ENCODE measurements around the gene ELK3.

Gene ELK3

GRCh38 chr12:96215919-96216273 lies 21.7 kb downstream of the ELK3 start:
- no peak for TF ChIP-seq POLR2AphosphoS5 (IDR thresholded peaks at IDR 0.05; ENCODE audit: low read depth, low read length)
- TF ChIP-seq TAF1 (IDR thresholded peaks at IDR 0.05; ENCODE audit: borderline replicate concordance, low read depth, low read length): no peak
- TF ChIP-seq POLR2A (IDR thresholded peaks at IDR 0.05; ENCODE audit: low read depth, low read length): no peak
- FAIRE-seq (no peak), DNase-seq (ENCODE audit: insufficient read length) (no peak)

- FAIRE-seq: no peak
- no peak for DNase-seq (ENCODE audit: insufficient read length)
- TF ChIP-seq POLR2AphosphoS5 (IDR thresholded peaks at IDR 0.05; ENCODE audit: low read depth, low read length) (no peak), POLR2A (IDR thresholded peaks at IDR 0.05; ENCODE audit: low read depth, low read length) (no peak), TAF1 (IDR thresholded peaks at IDR 0.05; ENCODE audit: borderline replicate concordance, low read depth, low read length) (no peak)
Observed at GRCh38 chr12:96218989-96219678, 25.0 kb downstream of the ELK3 start.

GRCh38 chr12:96219700-96220206 lies 25.6 kb downstream of the ELK3 start:
- no peak for DNase-seq (ENCODE audit: insufficient read length)
- no peak for FAIRE-seq
- TF ChIP-seq TAF1 (IDR thresholded peaks at IDR 0.05; ENCODE audit: borderline replicate concordance, low read depth, low read length) (no peak), POLR2A (IDR thresholded peaks at IDR 0.05; ENCODE audit: low read depth, low read length) (no peak), POLR2AphosphoS5 (IDR thresholded peaks at IDR 0.05; ENCODE audit: low read depth, low read length) (no peak)

DNA sequence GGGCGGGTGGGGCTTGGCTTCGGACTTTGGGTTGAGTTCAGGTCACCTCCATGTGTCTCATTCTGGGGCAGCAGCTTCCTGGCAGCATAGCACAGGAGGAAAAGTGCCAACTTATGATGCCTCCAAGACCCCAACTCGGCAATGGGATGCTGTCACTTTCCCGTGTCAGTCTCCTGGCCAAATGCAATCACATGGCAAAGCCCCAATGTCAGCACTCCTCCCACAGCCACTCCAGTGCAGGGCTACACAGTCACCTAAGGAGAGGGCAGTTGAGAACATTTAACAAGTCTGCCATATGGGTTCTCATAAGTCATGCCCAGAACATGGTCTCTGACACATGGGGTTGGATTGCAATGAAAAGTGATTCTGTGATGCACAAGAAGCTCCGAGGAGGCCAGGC lies 26.7 kb downstream of the ELK3 start:
- TF ChIP-seq TAF1 (IDR thresholded peaks at IDR 0.05; ENCODE audit: borderline replicate concordance, low read depth, low read length) (no peak), POLR2A (IDR thresholded peaks at IDR 0.05; ENCODE audit: low read depth, low read length) (no peak), POLR2AphosphoS5 (IDR thresholded peaks at IDR 0.05; ENCODE audit: low read depth, low read length) (no peak)
- FAIRE-seq: no peak
- DNase-seq (ENCODE audit: insufficient read length): no peak

GRCh38 chr12:96221391-96221790 lies 27.2 kb downstream of the ELK3 start:
- DNase-seq (ENCODE audit: insufficient read length) (no peak), FAIRE-seq (no peak)
- TF ChIP-seq POLR2AphosphoS5 (IDR thresholded peaks at IDR 0.05; ENCODE audit: low read depth, low read length) (no peak), TAF1 (IDR thresholded peaks at IDR 0.05; ENCODE audit: borderline replicate concordance, low read depth, low read length) (no peak), POLR2A (IDR thresholded peaks at IDR 0.05; ENCODE audit: low read depth, low read length) (no peak)

- no peak for TF ChIP-seq POLR2A (IDR thresholded peaks at IDR 0.05; ENCODE audit: low read depth, low read length)
- TF ChIP-seq POLR2AphosphoS5 (IDR thresholded peaks at IDR 0.05; ENCODE audit: low read depth, low read length): no peak
- no peak for TF ChIP-seq TAF1 (IDR thresholded peaks at IDR 0.05; ENCODE audit: borderline replicate concordance, low read depth, low read length)
- FAIRE-seq (no peak), DNase-seq (ENCODE audit: insufficient read length) (no peak)
Observed at GRCh38 chr12:96223411-96224218, 29.4 kb downstream of the ELK3 start.

- DNase-seq (ENCODE audit: insufficient read length) (no peak), FAIRE-seq (no peak)
- no peak for TF ChIP-seq POLR2AphosphoS5 (IDR thresholded peaks at IDR 0.05; ENCODE audit: low read depth, low read length)
- TF ChIP-seq POLR2A (IDR thresholded peaks at IDR 0.05; ENCODE audit: low read depth, low read length): no peak
- no peak for TF ChIP-seq TAF1 (IDR thresholded peaks at IDR 0.05; ENCODE audit: borderline replicate concordance, low read depth, low read length)
Observed at GRCh38 chr12:96224219-96224615, 30.0 kb downstream of the ELK3 start.

GRCh38 chr12:96225044-96225855 lies 31.1 kb downstream of the ELK3 start:
- FAIRE-seq: no peak
- DNase-seq (ENCODE audit: insufficient read length): no peak
- TF ChIP-seq TAF1 (IDR thresholded peaks at IDR 0.05; ENCODE audit: borderline replicate concordance, low read depth, low read length) (no peak), POLR2AphosphoS5 (IDR thresholded peaks at IDR 0.05; ENCODE audit: low read depth, low read length) (no peak), POLR2A (IDR thresholded peaks at IDR 0.05; ENCODE audit: low read depth, low read length) (no peak)

- no peak for DNase-seq (ENCODE audit: insufficient read length)
- no peak for FAIRE-seq
Observed at GRCh38 chr12:96225994-96226399, 31.8 kb downstream of the ELK3 start.

DNA sequence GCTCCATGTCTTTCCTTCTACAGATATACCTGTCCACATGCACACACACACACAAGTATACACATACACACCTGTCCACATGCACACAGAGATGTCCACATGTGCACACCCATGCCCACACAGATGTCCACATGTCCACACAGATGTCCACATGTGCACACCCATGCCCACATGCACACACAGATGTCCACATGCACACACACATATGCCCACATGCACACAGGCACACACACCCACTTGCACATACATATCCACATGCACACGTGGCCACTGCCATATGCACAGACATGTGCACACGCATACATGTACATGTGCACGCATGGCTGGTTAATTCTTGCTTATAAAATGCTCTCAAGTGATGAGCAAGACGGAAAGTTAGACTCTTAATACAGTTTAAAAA lies 32.2 kb downstream of the ELK3 start:
- DNase-seq (ENCODE audit: insufficient read length): no peak
- no peak for TF ChIP-seq POLR2AphosphoS5 (IDR thresholded peaks at IDR 0.05; ENCODE audit: low read depth, low read length)
- TF ChIP-seq POLR2A (IDR thresholded peaks at IDR 0.05; ENCODE audit: low read depth, low read length): no peak
- TF ChIP-seq TAF1 (IDR thresholded peaks at IDR 0.05; ENCODE audit: borderline replicate concordance, low read depth, low read length): no peak
- FAIRE-seq: no peak

More at GRCh38 chr12:96225994-96226399, 31.8 kb downstream of the ELK3 start:
- no peak for TF ChIP-seq POLR2A (IDR thresholded peaks at IDR 0.05; ENCODE audit: low read depth, low read length)

DNA sequence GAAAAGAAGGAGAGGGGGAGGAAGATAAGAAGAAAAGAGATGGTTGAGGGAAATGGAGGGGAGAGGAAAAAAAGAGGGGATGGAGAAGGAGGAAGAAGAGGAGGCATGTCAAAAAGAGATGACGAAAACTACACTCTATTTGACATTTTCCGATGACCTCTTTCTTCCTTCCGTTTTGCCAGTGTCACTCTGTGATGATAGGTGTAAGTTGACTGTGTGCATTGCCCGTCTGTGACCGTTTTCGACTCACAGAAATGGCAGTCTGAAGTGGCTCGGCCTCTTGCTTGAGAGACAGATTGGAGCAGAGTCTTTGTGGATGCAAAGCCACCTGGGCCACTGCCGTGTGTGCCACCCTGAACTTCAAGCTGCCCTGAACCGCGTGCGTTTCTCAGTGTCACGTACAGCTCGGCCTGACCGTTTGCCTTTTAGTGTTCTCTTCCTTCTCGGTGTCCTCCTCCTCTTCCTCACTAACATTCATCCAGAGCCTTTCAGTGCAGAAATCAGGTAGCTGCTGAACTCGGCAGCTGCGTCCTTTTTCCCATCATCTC lies 32.7 kb downstream of the ELK3 start:
- no peak for FAIRE-seq
- no peak for DNase-seq (ENCODE audit: insufficient read length)
- no peak for TF ChIP-seq TAF1 (IDR thresholded peaks at IDR 0.05; ENCODE audit: borderline replicate concordance, low read depth, low read length)
- TF ChIP-seq POLR2AphosphoS5 (IDR thresholded peaks at IDR 0.05; ENCODE audit: low read depth, low read length): no peak
- no peak for TF ChIP-seq POLR2A (IDR thresholded peaks at IDR 0.05; ENCODE audit: low read depth, low read length)
